B cell (primary cell): Measurements from ENCODE around the gene TMOD4. TPM values are rescaled to one million over a fixed set of nuclear protein-coding genes. Genes with fewer than 3 reads are reported as not detected.

Experiments used
- ATAC-seq: fragments of 200-7000 bp; cut with Tn5 transposase; one replicate; pipeline ENCODE4 v1.10.0; 2021; ENCODE audit warnings: low read depth, mild to moderate bottlenecking, moderate number of reproducible peaks, moderate library complexity
- CTCF ChIA-PET: fragments of 350-600 bp; sonication (Branson Sonifier 250); formaldehyde crosslinking; loops from one replicate; lab custom pipeline; 2021; ENCODE audit warnings: antibody characterized with exemption, inconsistent platforms; lab: Charles Lee
- POLR2A ChIA-PET: fragments of 350-600 bp; sonication (Branson Sonifier 250); formaldehyde crosslinking; loops from one replicate; lab custom pipeline; 2021; ENCODE audit warnings: antibody characterized with exemption; lab: Charles Lee
- DNase-seq: peaks from one replicate; pipeline ENCODE4 v3.0.0; 2013
- H2AFZ ChIP-seq: 2 replicates; pipeline ENCODE4 v1.6.1; 2012; ENCODE audit warnings: mild to moderate bottlenecking, low read depth, low read length; ENCODE audit not compliant: insufficient read depth, poor library complexity, severe bottlenecking
- H3K27ac ChIP-seq, 2 donors: 1 replicate in 1 of 2; 2 replicates in 1 of 2; pipeline ENCODE4 v1.5.1; 2012 to 2013; ENCODE audit warnings: low read length in 2 of 2, mild to moderate bottlenecking in 2 of 2, moderate library complexity in 1 of 2
- H3K27me3 ChIP-seq, 4 experiments: fragments of 200-600 bp in 1 of 4; sonication (generic) in 1 of 4; replicated peaks in 1 of 4; 1 replicate in 2 of 4; 2 replicates in 2 of 4; pipeline versions ENCODE4 v1.6.1 to v1.7.0; 2013 to 2016; ENCODE audit warnings: low read length in 3 of 4, mild to moderate bottlenecking in 2 of 4, mixed read lengths in 1 of 4, moderate library complexity in 1 of 4; ENCODE audit not compliant: insufficient read depth in 4 of 4, control insufficient read depth in 3 of 4; ENCODE audit errors: control extremely low read depth in 1 of 4
- H3K36me3 ChIP-seq, 2 experiments: replicated peaks in 1 of 2; 1 replicate in 1 of 2; 2 replicates in 1 of 2; pipeline versions ENCODE4 v1.6.1 to v1.7.1; 2013; ENCODE audit warnings: low read length in 1 of 2; ENCODE audit not compliant: insufficient read depth in 2 of 2, control insufficient read depth in 1 of 2; ENCODE audit errors: control extremely low read depth in 1 of 2, extremely low read depth in 1 of 2
- H3K4me1 ChIP-seq, 2 donors: fragments of 200-600 bp in 1 of 2; sonication (generic) in 1 of 2; 1 replicate in 1 of 2; 2 replicates in 1 of 2; pipeline versions ENCODE4 v1.5.1 to v1.6.1; 2013 to 2017; ENCODE audit warnings: low read length in 2 of 2; ENCODE audit not compliant: control insufficient read depth in 2 of 2, insufficient read depth in 2 of 2
- H3K4me2 ChIP-seq: replicated peaks from 2 replicates; pipeline ENCODE3; 2012; ENCODE audit warnings: mild to moderate bottlenecking, low read depth, low read length; ENCODE audit not compliant: poor library complexity, severe bottlenecking
- H3K4me3 ChIP-seq, 5 experiments: fragments of 200-600 bp in 1 of 5; sonication (generic) in 1 of 5; 1 replicate in 3 of 5; 2 replicates in 2 of 5; pipeline versions ENCODE4 v1.5.1 to v1.7.0; 2011 to 2016; ENCODE audit warnings: low read length in 4 of 5, mild to moderate bottlenecking in 4 of 5, low read depth in 2 of 5, control low read depth in 1 of 5, moderate library complexity in 1 of 5; ENCODE audit not compliant: insufficient read depth in 1 of 5; ENCODE audit errors: control extremely low read depth in 1 of 5, extremely low read depth in 1 of 5
- H3K79me2 ChIP-seq: fragments of 200-600 bp; sonication (generic); one replicate; pipeline ENCODE4 v1.6.0; 2016; ENCODE audit warnings: low read length; ENCODE audit not compliant: control insufficient read depth, insufficient read depth
- H3K9ac ChIP-seq: fragments of 200-600 bp; sonication (generic); 2 replicates; pipeline ENCODE4 v1.6.1; 2017; ENCODE audit warnings: mild to moderate bottlenecking, low read length, moderate library complexity
- H3K9me3 ChIP-seq, 3 donors: one replicate each; pipeline versions ENCODE4 v1.6.1 to v1.7.1; 2013; ENCODE audit warnings: low read length in 2 of 3; ENCODE audit not compliant: control insufficient read depth in 2 of 3, insufficient read depth in 1 of 3; ENCODE audit errors: control extremely low read depth in 1 of 3
- H4K20me1 ChIP-seq: 2 replicates; pipeline ENCODE4 v1.6.0; 2012; ENCODE audit warnings: mild to moderate bottlenecking, low read length; ENCODE audit not compliant: insufficient read depth, control insufficient read depth, poor library complexity, severe bottlenecking
- H3K27ac Mint-ChIP-seq: one replicate; pipeline ENCODE4 v1.8.0; 2021; ENCODE audit warnings: mixed read lengths
- H3K27me3 Mint-ChIP-seq: one replicate; pipeline ENCODE4 v1.8.0; 2021; ENCODE audit warnings: mixed read lengths
- H3K4me1 Mint-ChIP-seq: one replicate; pipeline ENCODE4 v1.8.0; 2021; ENCODE audit warnings: mixed read lengths
- H3K4me3 Mint-ChIP-seq: one replicate; pipeline ENCODE4 v1.8.0; 2021; ENCODE audit warnings: mixed read lengths
- H3K9me3 Mint-ChIP-seq: one replicate; pipeline ENCODE4 v1.8.0; 2022; ENCODE audit warnings: mixed read lengths; ENCODE audit not compliant: insufficient read depth
- EZH2 ChIP-seq: IDR thresholded peaks from 2 replicates; pipeline ENCODE4 v1.6.1; 2012; ENCODE audit warnings: borderline replicate concordance, low read depth, mild to moderate bottlenecking, moderate library complexity, low read length; ENCODE audit not compliant: insufficient read depth, poor library complexity, severe bottlenecking
- WGBS: methylation state at CpG from one replicate; pipeline ENCODE4 v1.1.5; 2013; ENCODE audit warnings: missing lambda C conversion rate; ENCODE audit not compliant: insufficient coverage; 5-methylcytosine and 5-hydroxymethylcytosine counted together
- intact Hi-C: fragments of 100-400 bp; cut with micrococcal nuclease; formaldehyde crosslinking; loops from one replicate; pipeline ENCODE4 v1.10.0; 2022
- polyA plus RNA-seq: library from polyadenylated mRNA; depleted of rRNA; stranded (reverse); fragments of >200 nt; gene quantifications from 2 replicates; pipeline ENCODE4 v1.2.3, GENCODE V29; 2012
- total RNA-seq, 2 donors: library from RNA; stranded (reverse); fragments of 120-200 nt in 1 of 2; gene quantifications; 1 replicate in 1 of 2; 2 replicates in 1 of 2; pipeline versions ENCODE4 v1.2.3 to v1.2.4, GENCODE V29; 2013 to 2022
- TF ChIP-seq, protein P1 (sequence below): fragments of 200-600 bp; IDR thresholded peaks from one replicate; pipeline ENCODE4 v1.8.0; 2022; ENCODE audit warnings: antibody characterized with exemption, mild to moderate bottlenecking

Gene TMOD4
- total and polyA plus RNA-seq, 2 donors (not counting 1 experiment from before 2014, with no cell fraction given), result 1.7 to 3.5 TPM

DNA sequence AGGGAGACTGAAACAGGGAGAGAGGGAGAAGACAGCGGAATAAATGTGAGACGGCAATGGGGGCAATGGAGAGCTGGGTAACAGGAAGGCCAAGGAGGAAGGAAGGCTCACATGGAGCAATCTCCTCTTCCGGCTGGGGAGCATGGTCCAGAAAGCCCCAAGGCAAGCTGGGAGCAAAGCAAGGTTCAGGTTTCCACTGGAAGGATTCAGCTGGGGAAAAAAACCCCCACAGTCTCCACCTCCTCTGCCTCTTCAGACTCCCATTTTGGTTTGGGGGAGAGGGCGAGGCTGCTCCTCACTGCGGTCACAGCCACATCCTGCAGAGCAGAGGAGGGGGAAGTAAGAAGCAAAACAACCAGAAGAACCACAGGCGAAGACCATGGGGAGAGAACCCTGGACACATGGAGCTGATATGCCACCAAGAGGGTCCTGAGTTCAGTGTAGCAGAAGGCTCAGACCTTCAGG is 18.7 kb downstream of the TMOD4 start:
- CTCF ChIA-PET, result interaction anchor here (0.6 to 9.6 kb wide), 26 partner anchors 8 to 247 kb away, joined by 3 to 227 read pairs (median 4); partner anchors contain the start of genes GABPB2, MLLT11, PSMD4 and TMOD4
- H3K9ac ChIP-seq, result peak overlapping the region; percentile 78
- peak overlapping the region; percentile 97 for H3K27ac Mint-ChIP-seq
- intact Hi-C loops, result loop anchor here (2.0 kb wide), 3 partner anchors 26 to 126 kb away; partner anchors contain the start of genes C1orf56 and ZNF687
- H3K27ac ChIP-seq, result peak overlapping the region; percentile 29 to 79
- TF ChIP-seq, protein P1, sequence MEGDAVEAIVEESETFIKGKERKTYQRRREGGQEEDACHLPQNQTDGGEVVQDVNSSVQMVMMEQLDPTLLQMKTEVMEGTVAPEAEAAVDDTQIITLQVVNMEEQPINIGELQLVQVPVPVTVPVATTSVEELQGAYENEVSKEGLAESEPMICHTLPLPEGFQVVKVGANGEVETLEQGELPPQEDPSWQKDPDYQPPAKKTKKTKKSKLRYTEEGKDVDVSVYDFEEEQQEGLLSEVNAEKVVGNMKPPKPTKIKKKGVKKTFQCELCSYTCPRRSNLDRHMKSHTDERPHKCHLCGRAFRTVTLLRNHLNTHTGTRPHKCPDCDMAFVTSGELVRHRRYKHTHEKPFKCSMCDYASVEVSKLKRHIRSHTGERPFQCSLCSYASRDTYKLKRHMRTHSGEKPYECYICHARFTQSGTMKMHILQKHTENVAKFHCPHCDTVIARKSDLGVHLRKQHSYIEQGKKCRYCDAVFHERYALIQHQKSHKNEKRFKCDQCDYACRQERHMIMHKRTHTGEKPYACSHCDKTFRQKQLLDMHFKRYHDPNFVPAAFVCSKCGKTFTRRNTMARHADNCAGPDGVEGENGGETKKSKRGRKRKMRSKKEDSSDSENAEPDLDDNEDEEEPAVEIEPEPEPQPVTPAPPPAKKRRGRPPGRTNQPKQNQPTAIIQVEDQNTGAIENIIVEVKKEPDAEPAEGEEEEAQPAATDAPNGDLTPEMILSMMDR, result no peak
- no peak for TF ChIP-seq EZH2
- 0% methylated on average over 3 of the region's 6 CpGs for WGBS
- ATAC-seq (peak; percentile 13), DNase-seq (peak; percentile 59)
- H3K27me3 ChIP-seq, result no peaks in the 10 kb centered on the region
- H3K9me3 ChIP-seq, result no peaks in the 10 kb centered on the region
- H3K9me3 Mint-ChIP-seq, result no peaks in the 10 kb centered on the region
- H3K36me3 ChIP-seq, result peaks cover 1 to 26% of the 10 kb centered on the region in 2 experiments
- peak overlapping the region; percentile 66 for H2AFZ ChIP-seq
- peaks cover 30 to 38% of the 10 kb centered on the region in 2 donors for H3K4me1 ChIP-seq
- H3K27me3 Mint-ChIP-seq, result no peaks in the 10 kb centered on the region
- peak overlapping the region; percentile 86 for H3K4me2 ChIP-seq
- H4K20me1 ChIP-seq, result peaks cover 10% of the 10 kb centered on the region
- peak overlapping the region; percentile 99 for H3K4me3 Mint-ChIP-seq
- H3K79me2 ChIP-seq, result peaks cover 42% of the 10 kb centered on the region
- peaks cover 44% of the 10 kb centered on the region for H3K4me1 Mint-ChIP-seq
- POLR2A ChIA-PET, result interaction anchor here (0.5 to 1.6 kb wide), 6 partner anchors 9 to 329 kb away, joined by 3 to 7 read pairs (median 4); partner anchors contain the start of genes LYSMD1 and SCNM1
- peak overlapping the region; percentile 72 to 98 (median 72) for H3K4me3 ChIP-seq

GRCh38 chr1:151156515-151156819 is 19.3 kb downstream of the TMOD4 start, which contains the start of gene TNFAIP8L2:
Gene TNFAIP8L2, plus strand, starts transcription at chr1:151156649. Its CDS starts 2,049 bp downstream, at chr1:151158698.
- H3K4me3 Mint-ChIP-seq, result peak within 1 kb of the TSS; percentile 99
- H3K36me3 ChIP-seq, result peaks cover 1 to 26% of the 10 kb centered on the region in 2 experiments
- intact Hi-C loops, result loop anchor here (1.0 to 2.0 kb wide), 10 partner anchors 9 to 177 kb away; partner anchors contain the start of genes C1orf56, CDC42SE1, GABPB2 and LYSMD1
- H2AFZ ChIP-seq, result peak within 1 kb of the TSS; percentile 66
- no peak for TF ChIP-seq EZH2
- TF ChIP-seq, protein P1, result no peak
- POLR2A ChIA-PET, result interaction anchor here (0.5 to 1.6 kb wide), 5 partner anchors 10 to 329 kb away, joined by 3 to 5 read pairs (median 3); partner anchors contain the start of genes LYSMD1 and SCNM1
- peaks cover 6% of the 10 kb centered on the region for H4K20me1 ChIP-seq
- no peaks in the 10 kb centered on the region for H3K9me3 ChIP-seq
- no peaks in the 10 kb centered on the region for H3K9me3 Mint-ChIP-seq
- peaks cover 30 to 37% of the 10 kb centered on the region in 2 donors for H3K4me1 ChIP-seq
- DNase-seq (peak; percentile 77), ATAC-seq (peak; percentile 85)
- peak within 1 kb of the TSS; percentile 86 for H3K4me2 ChIP-seq
- peak within 1 kb of the TSS; percentile 29 to 79 for H3K27ac ChIP-seq
- H3K9ac ChIP-seq, result peak within 1 kb of the TSS; percentile 78
- CTCF ChIA-PET, result interaction anchor here (0.6 to 9.6 kb wide), 24 partner anchors 9 to 234 kb away, joined by 3 to 227 read pairs (median 4); partner anchors contain the start of genes GABPB2, MLLT11, PSMD4 and TMOD4
- peak within 1 kb of the TSS; percentile 97 for H3K27ac Mint-ChIP-seq
- peak within 1 kb of the TSS; percentile 72 to 98 (median 72) for H3K4me3 ChIP-seq
- peaks cover 41% of the 10 kb centered on the region for H3K4me1 Mint-ChIP-seq
- 0% methylated on average over 4 of the region's 4 CpGs for WGBS
- H3K27me3 Mint-ChIP-seq, result no peaks in the 10 kb centered on the region
- peaks cover 40% of the 10 kb centered on the region for H3K79me2 ChIP-seq
- H3K27me3 ChIP-seq, result no peaks in the 10 kb centered on the region
